Liver (tissue), 9 donors: ENCODE results near the gene TGM5. TPM values are rescaled to one million over a fixed set of nuclear protein-coding genes. Genes with fewer than 3 reads are reported as not detected.
A peak's percentile ranks its signal among the peaks of the same experiment; 100 is the strongest.

ENCODE experiments used
- DNase-seq: peaks from one replicate; pipeline ENCODE4 v3.0.0-alpha.2; 2017; ENCODE audit warnings: low spot score
- H3K27ac ChIP-seq, 2 donors: one replicate each; pipeline ENCODE4 v1.7.0; 2013; ENCODE audit warnings: inconsistent platforms in 2 of 2, low read length in 2 of 2, control low read depth in 1 of 2, low read depth in 1 of 2, mild to moderate bottlenecking in 1 of 2
- H3K27me3 ChIP-seq, 4 donors: one replicate each; pipeline versions ENCODE4 v1.6.1 to v1.7.0; 2013; ENCODE audit warnings: low read length in 3 of 4, inconsistent platforms in 1 of 4, mild to moderate bottlenecking in 1 of 4, moderate library complexity in 1 of 4; ENCODE audit not compliant: control insufficient read depth in 4 of 4, insufficient read depth in 4 of 4
- H3K36me3 ChIP-seq, 4 donors: one replicate each; pipeline versions ENCODE4 v1.6.1 to v1.7.0; 2013; ENCODE audit warnings: low read length in 3 of 4, mild to moderate bottlenecking in 3 of 4, low read depth in 1 of 4, moderate library complexity in 1 of 4; ENCODE audit not compliant: control insufficient read depth in 4 of 4, insufficient read depth in 3 of 4
- H3K4me1 ChIP-seq, 4 donors: one replicate each; pipeline versions ENCODE4 v1.6.1 to v1.7.0; 2013; ENCODE audit warnings: low read length in 3 of 4, mild to moderate bottlenecking in 3 of 4, moderate library complexity in 1 of 4; ENCODE audit not compliant: control insufficient read depth in 4 of 4, insufficient read depth in 4 of 4
- H3K4me3 ChIP-seq, 3 donors: one replicate each; pipeline versions ENCODE4 v1.6.1 to v1.7.0; 2013; ENCODE audit warnings: low read length in 3 of 3, control low read depth in 1 of 3, low read depth in 1 of 3, mild to moderate bottlenecking in 1 of 3
- H3K9ac ChIP-seq, 2 donors: one replicate each; pipeline ENCODE4 v1.7.0; 2013; ENCODE audit warnings: low read length in 2 of 2, mild to moderate bottlenecking in 2 of 2, moderate library complexity in 2 of 2, control low read depth in 1 of 2, low read depth in 1 of 2
- H3K9me3 ChIP-seq, 4 donors: one replicate each; pipeline versions ENCODE4 v1.6.1 to v1.7.0; 2013; ENCODE audit warnings: low read length in 3 of 4; ENCODE audit not compliant: control insufficient read depth in 4 of 4
- ATF3 ChIP-seq: IDR thresholded peaks from 2 replicates; pipeline ENCODE4 v1.6.1; 2016; ENCODE audit warnings: antibody characterized with exemption
- FOXA1 ChIP-seq: IDR thresholded peaks from 2 replicates; pipeline ENCODE4 v1.6.1; 2016; ENCODE audit warnings: antibody characterized with exemption
- FOXA2 ChIP-seq: IDR thresholded peaks from 2 replicates; pipeline ENCODE4 v1.6.1; 2016; ENCODE audit warnings: antibody characterized with exemption
- GABPA ChIP-seq, 2 donors: IDR thresholded peaks in 1 of 2; conservative IDR thresholded peaks in 1 of 2; 2 replicates each; pipeline ENCODE4 v1.6.1; 2016; ENCODE audit warnings: antibody characterized with exemption in 2 of 2, mild to moderate bottlenecking in 1 of 2, moderate library complexity in 1 of 2
- HNF4A ChIP-seq, 2 donors: conservative IDR thresholded peaks; 2 replicates each; pipeline ENCODE4 v1.6.1; 2016; ENCODE audit warnings: antibody characterized with exemption in 2 of 2, mild to moderate bottlenecking in 2 of 2
- HNF4G ChIP-seq: IDR thresholded peaks from 2 replicates; pipeline ENCODE4 v1.6.1; 2016; ENCODE audit warnings: antibody characterized with exemption
- JUND ChIP-seq, 2 donors: IDR thresholded peaks; 2 replicates each; pipeline ENCODE4 v1.6.1; 2016; ENCODE audit warnings: antibody characterized with exemption in 2 of 2
- MAX ChIP-seq: IDR thresholded peaks from 2 replicates; pipeline ENCODE4 v1.6.1; 2016; ENCODE audit warnings: antibody characterized with exemption
- NR2F2 ChIP-seq: IDR thresholded peaks from 2 replicates; pipeline ENCODE4 v1.6.1; 2016; ENCODE audit warnings: antibody characterized with exemption
- REST ChIP-seq: IDR thresholded peaks from 2 replicates; pipeline ENCODE4 v1.6.1; 2016; ENCODE audit warnings: antibody characterized with exemption, mild to moderate bottlenecking
- RXRA ChIP-seq, 2 donors: IDR thresholded peaks; 2 replicates each; pipeline ENCODE4 v1.6.1; 2017 to 2018; ENCODE audit warnings: antibody characterized with exemption in 2 of 2, mild to moderate bottlenecking in 1 of 2
- SP1 ChIP-seq: IDR thresholded peaks from 2 replicates; pipeline ENCODE4 v1.6.1; 2018; ENCODE audit warnings: antibody characterized with exemption, mild to moderate bottlenecking
- YY1 ChIP-seq: IDR thresholded peaks from 2 replicates; pipeline ENCODE4 v1.6.1; 2016; ENCODE audit warnings: antibody characterized with exemption, mild to moderate bottlenecking
- ZBTB33 ChIP-seq: IDR thresholded peaks from 2 replicates; pipeline ENCODE4 v1.6.1; 2016; ENCODE audit warnings: antibody characterized with exemption
- WGBS: extraction: QIAGEN DNeasy Blood & Tissue Kit; methylation state at CpG from one replicate; pipeline ENCODE4 v1.1.7; 2013; 5-methylcytosine and 5-hydroxymethylcytosine counted together
- polyA plus RNA-seq, 2 donors: library from polyadenylated mRNA; stranded (reverse) in 1 of 2; unstranded in 1 of 2; fragments of 200-250 nt in 1 of 2; fragments of >200 nt in 1 of 2; fragmentation: Nextera tagmentation in 1 of 2; extraction: Ambion mirVana in 1 of 2; gene quantifications; one replicate each; pipeline versions ENCODE4 v1.2.1 to v1.2.3, GENCODE V29; 2013 to 2015
- total RNA-seq, 2 donors: library from RNA; depleted of rRNA; stranded (reverse); fragments of >200 nt; gene quantifications; one replicate each; pipeline ENCODE4 v1.2.3, GENCODE V29; 2014
- donor health status: healthy.
- donor health status: healthy.
- donor health status: healthy.
- donor health status: healthy.
- donor health status: healthy.

Gene TGM5
- total and polyA plus RNA-seq, 4 donors: not detected

GRCh38 chr15:43210807-43211206 is 55.9 kb downstream of the TGM5 start:
- DNase-seq: no peak
- WGBS: 73% methylated on average over 9 of the region's 9 CpGs
- H3K4me1 ChIP-seq: no peaks in the 10 kb centered on the region
- no peak overlapping the region for H3K27ac ChIP-seq
- H3K36me3 ChIP-seq: no peaks in the 10 kb centered on the region
- H3K9me3 ChIP-seq: no peaks in the 10 kb centered on the region
- no peak overlapping the region for H3K9ac ChIP-seq
- H3K27me3 ChIP-seq: peaks cover 0 to 3% (median 0%) of the 10 kb centered on the region in 4 donors
- TF ChIP-seq NR2F2 (no peak), ATF3 (no peak), FOXA1 (no peak), SP1 (no peak), HNF4G (no peak), RXRA (IDR thresholded peaks at IDR 0.05) (no peak), HNF4A (conservative IDR thresholded peaks at IDR 0.05) (no peak), JUND (IDR thresholded peaks at IDR 0.05) (no peak), MAX (no peak), REST (no peak), FOXA2 (no peak), YY1 (no peak)
- H3K4me3 ChIP-seq: no peak overlapping the region

- 82% methylated on average over 15 of the region's 15 CpGs for WGBS
- H3K27ac ChIP-seq: no peak overlapping the region
- peak; percentile 33 for DNase-seq
These were observed 56.5 kb downstream of the TGM5 start for GRCh38 chr15:43210172-43210745.

More at GRCh38 chr15:43210172-43210745, 56.5 kb downstream of the TGM5 start:
- Histone ChIP-seq H3K27me3 (peaks cover 0 to 3% (median 0%) of the 10 kb centered on the region in 4 donors), H3K9ac (no peak overlapping the region), H3K4me1 (no peaks in the 10 kb centered on the region), H3K36me3 (no peaks in the 10 kb centered on the region), H3K9me3 (no peaks in the 10 kb centered on the region), H3K4me3 (no peak overlapping the region)
- TF ChIP-seq GABPA (IDR thresholded peaks at IDR 0.05 in 1 of 2, conservative IDR thresholded peaks at IDR 0.05 in 1 of 2) (no peak), ZBTB33 (no peak)
